ENCODE data around the gene APC.
"Not testable (repeated sequence)": the region's sequence is repeated elsewhere in the genome, so short reads cannot be mapped to it uniquely, and the experiment has no call there.

Gene APC

GRCh38 chr5:112711436-112711835 is 26.2 kb upstream of the APC start:
- Histone ChIP-seq H2AFZ (no peak overlapping the region), H3K4me1 (peaks cover 11% of the 10 kb centered on the region), H3K9ac (no peak overlapping the region), H3K27ac (no peak overlapping the region), H3K4me3 (ENCODE audit: low read depth, low read length) (no peak overlapping the region), H3K36me3 (ENCODE audit: control insufficient read depth, insufficient read depth, low read length) (no peaks in the 10 kb centered on the region), H3K79me2 (peaks cover 67% of the 10 kb centered on the region), H3K9me3 (ENCODE audit: control insufficient read depth, low read length) (no peaks in the 10 kb centered on the region), H3K27me3 (ENCODE audit: control insufficient read depth, insufficient read depth, low read length) (no peaks in the 10 kb centered on the region), H3K4me2 (ENCODE audit: low read length) (no peak overlapping the region)
- TF ChIP-seq CTCF (IDR thresholded peaks at IDR 0.05) = no peak

- peaks cover 5% of the 10 kb centered on the region for H3K4me1 ChIP-seq
Measured at GRCh38 chr5:112713206-112713605, 24.5 kb upstream of the APC start.

GRCh38 chr5:112716895-112717294 is 20.8 kb upstream of the APC start:
- not testable (repeated sequence) for H3K36me3 ChIP-seq (ENCODE audit: control insufficient read depth, insufficient read depth, low read length); H3K27me3 ChIP-seq (ENCODE audit: control insufficient read depth, insufficient read depth, low read length); H3K27ac ChIP-seq; H3K4me3 ChIP-seq (ENCODE audit: low read depth, low read length); H3K4me2 ChIP-seq (ENCODE audit: low read length); H2AFZ ChIP-seq; H3K4me1 ChIP-seq; H3K9me3 ChIP-seq (ENCODE audit: control insufficient read depth, low read length); H3K9ac ChIP-seq
- peaks cover 48% of the 10 kb centered on the region for H3K79me2 ChIP-seq

More at GRCh38 chr5:112713206-112713605, 24.5 kb upstream of the APC start:
- Histone ChIP-seq H3K4me3 (ENCODE audit: low read depth, low read length) (no peak overlapping the region), H3K27me3 (ENCODE audit: control insufficient read depth, insufficient read depth, low read length) (no peaks in the 10 kb centered on the region), H2AFZ (no peak overlapping the region), H3K9me3 (ENCODE audit: control insufficient read depth, low read length) (no peaks in the 10 kb centered on the region), H3K9ac (no peak overlapping the region), H3K36me3 (ENCODE audit: control insufficient read depth, insufficient read depth, low read length) (no peaks in the 10 kb centered on the region), H3K79me2 (peaks cover 65% of the 10 kb centered on the region), H3K4me2 (ENCODE audit: low read length) (no peak overlapping the region), H3K27ac (no peak overlapping the region)
- no peak for TF ChIP-seq CTCF (IDR thresholded peaks at IDR 0.05)

GRCh38 chr5:112717506-112718082 is 20.1 kb upstream of the APC start:
- H3K27ac ChIP-seq = no peak overlapping the region
- no peaks in the 10 kb centered on the region for H3K9me3 ChIP-seq (ENCODE audit: control insufficient read depth, low read length)
- H3K4me3 ChIP-seq (ENCODE audit: low read depth, low read length) = no peak overlapping the region
- no peaks in the 10 kb centered on the region for H3K36me3 ChIP-seq (ENCODE audit: control insufficient read depth, insufficient read depth, low read length)
- no peak overlapping the region for H2AFZ ChIP-seq
- no peaks in the 10 kb centered on the region for H3K27me3 ChIP-seq (ENCODE audit: control insufficient read depth, insufficient read depth, low read length)
- no peak overlapping the region for H3K9ac ChIP-seq
- peaks cover 3% of the 10 kb centered on the region for H3K4me1 ChIP-seq
- TF ChIP-seq CTCF (IDR thresholded peaks at IDR 0.05) = no peak
- H3K79me2 ChIP-seq = peaks cover 45% of the 10 kb centered on the region
- H3K4me2 ChIP-seq (ENCODE audit: low read length) = no peak overlapping the region

- no peaks in the 10 kb centered on the region for H3K27me3 ChIP-seq (ENCODE audit: control insufficient read depth, insufficient read depth, low read length)
- TF ChIP-seq CTCF (IDR thresholded peaks at IDR 0.05) = no peak
- no peak overlapping the region for H3K4me3 ChIP-seq (ENCODE audit: low read depth, low read length)
- no peaks in the 10 kb centered on the region for H3K9me3 ChIP-seq (ENCODE audit: control insufficient read depth, low read length)
- peaks cover 44% of the 10 kb centered on the region for H3K79me2 ChIP-seq
- H3K4me2 ChIP-seq (ENCODE audit: low read length) = no peak overlapping the region
- H3K9ac ChIP-seq = no peak overlapping the region
- H3K36me3 ChIP-seq (ENCODE audit: control insufficient read depth, insufficient read depth, low read length) = no peaks in the 10 kb centered on the region
- H2AFZ ChIP-seq = no peak overlapping the region
- no peak overlapping the region for H3K27ac ChIP-seq
- peaks cover 3% of the 10 kb centered on the region for H3K4me1 ChIP-seq
Measured at GRCh38 chr5:112718344-112718743, 19.3 kb upstream of the APC start.

Measured in parathyroid adenoma (tissue), 2 donors.